Fibroblast of the aortic adventitia (primary cell): Measurements from ENCODE around the gene COMMD3. TPM values are rescaled to one million over a fixed set of nuclear protein-coding genes. Genes with fewer than 3 reads are reported as not detected.
"Not testable (repeated sequence)": the region's sequence is repeated elsewhere in the genome, so short reads cannot be mapped to it uniquely, and the experiment has no call there.

Source experiments
- DNase-seq: peaks from one replicate; pipeline ENCODE4 v3.0.0-alpha.2; 2010; ENCODE audit warnings: low read depth
- H3K4me3 ChIP-seq: 2 replicates; pipeline ENCODE4 v1.5.1; 2011; ENCODE audit warnings: low read depth, mild to moderate bottlenecking, control low read depth, low read length, moderate library complexity
- total RNA-seq: library from RNA; depleted of rRNA; stranded (reverse); fragments of >200 nt; gene quantifications from 2 replicates; pipeline ENCODE4 v1.2.3, GENCODE V29; 2012; ENCODE audit warnings: low replicate concordance
- TF ChIP-seq, protein P1 (sequence below): IDR thresholded peaks from 2 replicates; pipeline ENCODE4 v1.5.1; 2011; ENCODE audit warnings: mild to moderate bottlenecking, low read length, control low read depth, inconsistent platforms; ENCODE audit not compliant: insufficient read depth

Gene COMMD3
- total RNA-seq, 1 donor = 56.9 TPM

- TF ChIP-seq, protein P1, sequence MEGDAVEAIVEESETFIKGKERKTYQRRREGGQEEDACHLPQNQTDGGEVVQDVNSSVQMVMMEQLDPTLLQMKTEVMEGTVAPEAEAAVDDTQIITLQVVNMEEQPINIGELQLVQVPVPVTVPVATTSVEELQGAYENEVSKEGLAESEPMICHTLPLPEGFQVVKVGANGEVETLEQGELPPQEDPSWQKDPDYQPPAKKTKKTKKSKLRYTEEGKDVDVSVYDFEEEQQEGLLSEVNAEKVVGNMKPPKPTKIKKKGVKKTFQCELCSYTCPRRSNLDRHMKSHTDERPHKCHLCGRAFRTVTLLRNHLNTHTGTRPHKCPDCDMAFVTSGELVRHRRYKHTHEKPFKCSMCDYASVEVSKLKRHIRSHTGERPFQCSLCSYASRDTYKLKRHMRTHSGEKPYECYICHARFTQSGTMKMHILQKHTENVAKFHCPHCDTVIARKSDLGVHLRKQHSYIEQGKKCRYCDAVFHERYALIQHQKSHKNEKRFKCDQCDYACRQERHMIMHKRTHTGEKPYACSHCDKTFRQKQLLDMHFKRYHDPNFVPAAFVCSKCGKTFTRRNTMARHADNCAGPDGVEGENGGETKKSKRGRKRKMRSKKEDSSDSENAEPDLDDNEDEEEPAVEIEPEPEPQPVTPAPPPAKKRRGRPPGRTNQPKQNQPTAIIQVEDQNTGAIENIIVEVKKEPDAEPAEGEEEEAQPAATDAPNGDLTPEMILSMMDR = no peak
- no peak overlapping the region for H3K4me3 ChIP-seq
- no peak for DNase-seq
Observed at GRCh38 chr10:22351131-22351703, 35.0 kb downstream of the COMMD3 start.

- no peak overlapping the region for H3K4me3 ChIP-seq
- DNase-seq = no peak
- TF ChIP-seq, protein P1 = no peak
Observed at GRCh38 chr10:22356324-22356873, 40.2 kb downstream of the COMMD3 start.

DNA sequence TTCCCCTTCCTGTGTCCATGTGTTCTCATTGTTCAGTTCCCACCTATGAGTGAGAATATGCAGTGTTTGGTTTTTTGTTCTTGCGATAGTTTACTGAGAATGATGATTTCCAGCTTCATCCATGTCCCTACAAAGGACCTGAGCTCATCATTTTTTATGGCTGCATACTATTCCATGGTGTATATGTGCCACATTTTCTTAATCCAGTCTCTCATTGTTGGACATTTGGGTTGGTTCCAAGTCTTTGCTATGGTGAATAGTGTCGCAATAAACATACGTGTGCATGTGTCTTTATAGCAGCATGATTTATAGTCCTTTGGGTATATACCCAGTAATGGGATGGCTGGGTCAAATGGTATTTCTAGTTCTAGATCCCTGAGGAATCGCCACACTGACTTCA lies 41.6 kb downstream of the COMMD3 start:
- not testable (repeated sequence) for DNase-seq, H3K4me3 ChIP-seq

DNA sequence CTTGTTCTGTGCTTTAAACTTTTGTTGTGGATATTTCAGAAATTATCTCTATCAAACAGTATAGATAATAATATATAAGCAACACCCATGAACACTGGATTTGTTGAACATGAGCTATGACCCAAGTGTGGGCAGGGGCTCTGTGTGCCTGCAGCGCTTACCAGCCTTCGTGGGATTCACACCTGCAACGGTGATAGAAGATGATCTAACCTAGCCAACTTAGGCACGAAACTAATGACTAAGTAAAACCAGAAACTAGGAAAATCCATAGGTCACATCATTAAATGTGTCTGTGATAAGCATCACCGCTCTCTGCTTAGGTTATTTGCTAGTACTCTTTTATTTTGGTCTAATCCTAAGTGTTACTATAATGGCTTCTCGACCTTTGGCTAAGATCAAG lies 47.1 kb downstream of the COMMD3 start:
- no peak overlapping the region for H3K4me3 ChIP-seq
- no peak for DNase-seq
- TF ChIP-seq, protein P1 = no peak

- no peak overlapping the region for H3K4me3 ChIP-seq
- TF ChIP-seq, protein P1 = no peak
- no peak for DNase-seq
Observed at GRCh38 chr10:22364407-22365140, 48.4 kb downstream of the COMMD3 start.

GRCh38 chr10:22365233-22365632 lies 49.0 kb downstream of the COMMD3 start:
- DNase-seq = no peak
- TF ChIP-seq, protein P1 = no peak
- no peak overlapping the region for H3K4me3 ChIP-seq

- TF ChIP-seq, protein P1 = no peak
- peak; percentile 33 for DNase-seq
- no peak overlapping the region for H3K4me3 ChIP-seq
Observed at GRCh38 chr10:22365644-22366434, 49.7 kb downstream of the COMMD3 start.
